ENCODE results near the gene CLDN7.
"Not testable (repeated sequence)": the region's sequence is repeated elsewhere in the genome, so short reads cannot be mapped to it uniquely, and the experiment has no call there.

The CLDN7 gene

GRCh38 chr17:7253082-7253481 lies 9.2 kb downstream of the CLDN7 start:
- DNase-seq (ENCODE audit: low spot score): no peak

DNA sequence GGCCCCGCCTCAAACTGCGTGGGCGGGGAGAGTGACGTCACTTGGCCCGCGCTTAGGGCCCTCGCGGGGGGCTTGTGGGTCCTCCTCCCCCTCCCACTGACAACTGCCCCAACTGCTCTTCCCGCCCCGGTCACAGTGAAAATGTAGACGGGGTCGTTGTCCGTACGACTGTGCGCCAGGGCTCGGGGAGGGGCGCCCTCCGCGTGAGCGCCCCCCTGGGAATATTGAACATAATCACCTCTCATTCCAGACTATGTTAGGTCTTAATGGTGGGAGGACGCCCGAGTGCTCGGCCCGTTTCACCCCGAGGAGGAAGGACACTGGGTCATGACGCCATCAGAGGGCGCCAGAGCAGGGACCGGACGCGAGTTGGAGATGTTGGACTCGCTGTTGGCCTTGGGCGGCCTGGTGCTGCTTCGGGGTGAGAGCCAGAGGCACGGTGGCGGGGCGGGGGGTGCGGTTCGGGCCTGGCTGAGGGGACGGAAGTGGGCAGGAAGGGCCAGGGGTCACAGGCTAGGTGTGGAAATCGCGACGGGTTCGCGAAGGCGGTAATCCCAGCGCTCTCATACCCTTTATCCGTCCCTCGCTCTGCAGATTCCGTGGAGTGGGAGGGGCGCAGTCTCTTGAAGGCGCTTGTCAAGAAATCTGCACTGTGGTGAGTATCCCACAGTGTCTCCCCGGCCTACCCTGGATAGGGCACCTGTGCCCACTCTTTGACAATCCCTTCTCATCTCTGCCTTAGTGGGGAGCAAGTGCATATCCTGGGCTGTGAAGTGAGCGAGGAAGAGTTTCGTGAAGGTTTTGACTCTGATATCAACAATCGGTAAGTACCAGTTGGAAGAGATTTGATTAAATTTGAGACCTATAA lies 9.9 kb downstream of the CLDN7 start, which contains the start of gene ELP5:
Gene ELP5 (plus strand): TSS at position 40 of the 868 bp plus-strand sequence. CDS start 336 bp downstream, at position 376.
- DNase-seq (ENCODE audit: low spot score): peak; percentile 81

DNA sequence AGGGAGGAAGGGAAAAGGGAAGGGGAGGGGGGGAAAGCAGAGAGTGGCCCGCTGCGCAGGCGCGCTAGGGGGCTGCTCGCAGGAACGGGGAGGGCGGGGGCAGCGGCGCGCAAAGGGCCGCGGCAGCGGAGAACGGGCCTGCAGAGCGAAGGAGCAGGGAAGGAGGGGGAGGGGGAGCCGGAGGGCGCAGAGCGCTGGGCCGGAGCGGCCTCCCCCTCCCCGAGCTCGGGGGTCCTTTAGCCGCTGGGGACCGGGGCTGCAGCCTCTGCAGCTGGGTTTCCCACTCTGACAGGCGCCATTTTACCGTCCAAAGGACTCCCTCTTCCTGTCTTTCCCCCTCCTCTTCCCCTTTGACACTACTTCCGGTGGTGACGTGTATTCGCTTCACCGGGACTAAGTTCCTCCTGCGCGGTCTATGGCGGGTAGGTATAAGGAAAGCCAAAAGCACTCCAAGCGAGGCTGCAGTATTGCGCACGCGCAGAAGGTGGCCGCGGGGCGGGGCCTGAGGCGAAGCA lies 10.6 kb downstream of the CLDN7 start, which contains the start of gene CTDNEP1:
Gene CTDNEP1 (minus strand): TSS at position 74 of the 515 bp plus-strand sequence. CDS start 438 bp downstream, outside the sequence.
- DNase-seq (ENCODE audit: low spot score): peak; percentile 91

DNA sequence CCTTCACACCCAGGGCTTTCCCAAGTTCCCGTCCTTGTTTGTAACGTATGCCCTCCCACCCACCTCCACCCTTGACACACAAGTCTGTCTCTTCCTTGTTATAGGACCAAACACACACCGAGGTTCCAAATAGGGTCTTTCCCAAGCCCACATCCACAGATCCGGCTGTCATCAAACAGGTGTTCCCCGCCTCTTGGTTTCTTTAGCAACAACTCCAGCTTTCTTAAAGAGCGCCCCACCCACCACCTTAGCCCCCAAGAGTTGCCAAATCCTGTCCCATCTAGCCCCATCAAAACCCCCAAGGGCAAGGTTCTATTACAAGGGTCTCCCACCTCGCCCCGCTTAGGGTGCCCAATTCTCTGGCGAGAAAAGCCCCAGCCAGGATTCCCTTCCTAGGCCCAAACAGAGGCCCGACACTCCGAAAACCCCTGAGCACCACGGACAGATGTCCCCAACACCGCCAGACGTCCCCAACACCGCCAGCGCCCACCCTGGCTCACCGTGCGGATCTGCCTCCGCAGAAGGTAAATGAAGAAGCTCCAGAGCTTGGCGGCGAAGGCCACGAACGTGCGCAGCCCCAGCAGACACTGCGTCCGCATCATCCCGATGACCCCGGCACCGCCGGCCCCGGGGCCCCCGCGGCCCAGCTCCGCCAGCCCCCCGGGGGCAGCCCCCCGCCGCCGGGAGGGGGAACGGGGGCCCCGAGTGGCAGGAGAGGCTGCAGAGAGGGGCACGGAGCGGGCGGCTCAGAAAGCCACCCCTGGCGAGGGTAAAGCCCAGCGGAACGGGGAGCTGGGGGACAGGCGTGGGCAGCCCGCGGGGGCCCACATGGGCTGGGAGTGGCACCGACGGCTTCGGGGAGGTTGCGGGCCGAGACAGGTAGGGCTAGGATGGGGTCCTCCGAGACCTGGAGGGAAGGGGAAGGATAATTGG lies 11.3 kb downstream of the CLDN7 start:
- no peak for DNase-seq (ENCODE audit: low spot score)

- DNase-seq (ENCODE audit: low spot score): no peak
Observed at GRCh38 chr17:7249830-7250229, 12.4 kb downstream of the CLDN7 start.

DNA sequence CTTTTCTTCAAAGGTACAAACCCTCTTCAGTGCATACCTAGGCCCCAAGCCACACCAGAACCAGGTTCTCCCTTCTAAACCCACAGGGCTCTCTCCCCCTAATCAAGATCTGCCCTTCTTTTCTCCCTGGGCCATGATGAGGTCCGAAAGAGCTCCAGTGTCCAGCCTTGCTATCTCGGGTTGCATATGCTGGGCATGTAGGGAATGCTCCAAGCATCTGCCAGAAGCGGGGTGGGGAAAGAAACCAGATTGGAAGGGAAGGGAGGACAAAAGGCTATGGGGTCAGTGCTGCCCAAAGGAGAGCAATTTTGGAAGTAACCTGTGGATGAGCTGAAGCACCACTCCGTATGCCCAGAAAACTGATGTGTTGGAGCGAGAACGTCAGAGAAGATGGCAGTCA lies 13.1 kb downstream of the CLDN7 start:
- DNase-seq (ENCODE audit: low spot score): no peak

GRCh38 chr17:7248796-7249195 lies 13.5 kb downstream of the CLDN7 start:
- no peak for DNase-seq (ENCODE audit: low spot score)

GRCh38 chr17:7246779-7247178 lies 15.5 kb downstream of the CLDN7 start:
- DNase-seq (ENCODE audit: low spot score): no peak

GRCh38 chr17:7243838-7244237 lies 18.4 kb downstream of the CLDN7 start:
- DNase-seq (ENCODE audit: low spot score): not testable (repeated sequence)

GRCh38 chr17:7243453-7243729 lies 18.9 kb downstream of the CLDN7 start:
- DNase-seq (ENCODE audit: low spot score): no peak

DNA sequence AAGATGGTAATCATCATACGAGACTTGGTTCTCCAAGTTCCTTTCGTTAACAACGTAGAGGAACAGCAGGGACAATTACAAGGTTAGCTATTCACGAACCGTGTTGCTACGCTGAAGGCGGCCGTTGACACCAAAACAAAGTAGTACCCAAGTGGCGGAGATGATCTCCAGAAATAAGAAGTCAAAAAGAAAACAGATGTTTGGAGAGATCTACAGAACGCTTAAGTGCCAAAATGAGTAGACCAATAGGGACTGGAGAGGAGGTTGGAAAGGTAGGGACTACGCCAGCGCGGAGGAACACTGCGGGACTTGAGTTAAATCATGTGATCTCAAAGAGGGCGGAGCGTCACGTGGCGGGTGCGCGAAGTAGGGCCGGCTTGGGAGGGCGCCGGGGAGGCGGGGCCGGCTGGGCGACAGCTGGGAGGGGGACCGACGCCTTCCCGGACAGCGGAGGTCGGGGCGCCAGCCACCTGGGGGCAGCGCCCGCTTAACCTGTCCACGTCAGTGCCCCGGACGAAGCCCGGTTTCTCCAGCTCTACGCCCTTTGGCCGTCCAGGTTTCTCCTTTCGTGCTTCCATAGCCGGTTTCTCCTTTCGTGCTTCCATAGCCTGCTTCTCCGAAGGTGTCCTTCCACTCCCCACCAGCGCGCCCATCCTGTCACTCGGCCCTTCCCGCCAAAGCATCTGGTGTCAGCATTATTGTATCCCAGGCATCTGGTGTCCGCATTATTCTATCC lies 19.4 kb downstream of the CLDN7 start:
- peak; percentile 83 for DNase-seq (ENCODE audit: low spot score)

DNA sequence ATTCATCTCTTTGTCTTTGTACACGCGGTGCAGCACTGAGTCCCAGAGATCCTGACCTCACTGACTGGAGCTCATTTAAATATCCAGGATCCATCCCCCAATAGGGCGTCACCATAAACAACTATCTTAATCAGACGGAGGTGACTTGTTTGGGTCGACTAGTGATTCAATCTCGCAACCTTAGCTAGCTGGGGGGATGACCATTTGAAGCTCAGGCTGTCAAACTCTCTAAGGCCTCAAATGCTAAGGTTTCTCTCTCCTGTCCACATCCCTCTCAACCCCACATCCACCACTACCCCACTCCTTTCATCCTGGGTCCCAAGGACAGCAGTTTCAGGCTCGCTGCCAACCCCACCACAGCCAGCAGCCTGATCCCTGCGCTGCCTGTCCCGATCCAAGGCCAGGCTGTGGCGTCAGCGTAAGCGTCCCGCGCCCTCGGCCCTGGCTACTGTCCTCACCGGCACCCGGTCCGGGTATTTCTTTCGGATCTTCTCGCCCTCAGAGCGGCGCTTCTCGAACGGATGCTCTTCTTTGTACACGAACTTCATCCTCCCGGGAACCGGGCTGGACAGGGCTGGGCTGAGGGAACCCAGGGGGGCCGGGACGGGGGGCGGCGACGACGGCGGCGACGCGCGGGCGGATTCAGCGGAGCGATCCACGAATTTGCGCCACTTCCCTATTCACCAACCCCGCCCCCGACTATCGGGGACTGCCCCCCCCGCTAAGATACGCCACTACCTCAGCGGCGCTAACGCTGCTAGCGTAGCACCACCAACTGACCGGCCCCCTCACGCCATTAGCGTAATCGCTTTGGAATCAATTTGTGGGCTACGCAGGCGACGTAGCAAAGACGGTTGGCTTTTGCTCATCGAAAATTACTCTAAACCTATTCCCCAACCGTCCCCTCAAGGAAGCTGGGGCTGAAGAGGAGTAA lies 20.2 kb downstream of the CLDN7 start, which contains the start of gene GABARAP:
Gene GABARAP (minus strand): TSS at position 667 of the 934 bp plus-strand sequence. CDS start 119 bp downstream, at position 548.
- peak; percentile 61 for DNase-seq (ENCODE audit: low spot score)

GRCh38 chr17:7241090-7241733 lies 21.1 kb downstream of the CLDN7 start:
- no peak for DNase-seq (ENCODE audit: low spot score)

GRCh38 chr17:7240375-7240774 lies 21.9 kb downstream of the CLDN7 start:
- DNase-seq (ENCODE audit: low spot score): no peak

DNA sequence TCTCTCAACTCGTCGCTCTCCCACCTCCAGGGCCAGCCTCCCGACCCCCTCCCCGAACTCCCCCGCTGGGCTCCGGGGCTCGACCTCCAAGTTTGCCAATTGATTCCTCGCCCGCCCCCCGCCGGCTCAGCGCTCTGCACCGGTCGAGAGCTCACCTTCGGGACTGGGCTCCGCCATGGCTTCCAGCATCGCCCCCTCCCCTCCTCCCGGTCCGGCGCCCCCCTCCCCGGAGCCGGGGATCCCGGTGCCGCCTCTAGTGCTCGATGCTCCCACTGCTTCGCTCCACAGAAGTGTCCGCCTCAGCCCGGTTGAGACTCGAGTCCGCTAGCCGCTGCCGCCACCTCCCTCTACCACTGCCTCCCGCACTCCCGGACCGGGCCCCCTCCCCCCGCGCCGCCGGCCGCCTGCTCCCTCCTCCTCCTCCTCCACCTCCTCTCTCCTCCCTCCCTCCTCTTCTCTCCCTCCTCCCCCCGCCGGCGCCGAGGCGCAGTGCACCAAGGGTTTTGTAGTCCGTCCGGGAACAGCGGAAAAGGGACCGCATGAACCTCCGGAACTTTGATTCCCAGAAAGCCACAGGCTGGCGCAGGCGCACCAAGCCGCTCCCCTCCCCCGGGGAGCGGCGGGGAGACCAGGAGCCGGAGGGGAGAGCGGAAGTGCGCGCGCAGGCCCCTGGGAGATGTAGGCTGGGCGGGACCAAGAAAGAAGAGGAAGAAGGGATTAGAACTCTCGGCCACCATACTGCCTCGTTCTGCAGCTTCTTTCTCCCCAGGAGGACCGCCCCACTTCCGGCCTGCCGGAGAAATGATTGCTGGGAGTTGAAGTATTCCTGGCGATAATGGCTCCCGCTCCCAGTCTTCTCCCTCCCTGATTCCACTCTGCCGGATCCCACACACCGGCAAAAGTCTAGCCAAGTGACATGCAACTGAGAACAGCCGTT lies 22.9 kb downstream of the CLDN7 start, which contains the start of gene PHF23:
Gene PHF23 (minus strand): TSS at position 367 of the 937 bp plus-strand sequence. CDS start 178 bp downstream, at position 189.
- DNase-seq (ENCODE audit: low spot score): peak; percentile 95

GRCh38 chr17:7238420-7239090 lies 23.7 kb downstream of the CLDN7 start:
- no peak for DNase-seq (ENCODE audit: low spot score)

- no peak for DNase-seq (ENCODE audit: low spot score)
Observed at GRCh38 chr17:7237761-7238419, 24.4 kb downstream of the CLDN7 start.
